ENCODE results near the gene PDE2A. TPM values are rescaled to one million over a fixed set of nuclear protein-coding genes. Genes with fewer than 3 reads are reported as not detected.

Gene PDE2A
- total RNA-seq, 1 experiment from 2014 or later, result 0.74 TPM

GRCh38 chr11:72661486-72661885 lies 12.7 kb downstream of the PDE2A start:
- Histone ChIP-seq H3K27me3 (ENCODE audit: control insufficient read depth, insufficient read depth, low read length) (no peaks in the 10 kb centered on the region), H3K4me3 (ENCODE audit: low read depth in 2 of 2, low read length in 2 of 2) (no peak overlapping the region), H3K27ac (ENCODE audit: low read length) (no peak overlapping the region), H3K9me3 (ENCODE audit: control insufficient read depth, insufficient read depth, low read depth, low read length) (no peaks in the 10 kb centered on the region), H3K36me3 (ENCODE audit: control insufficient read depth, insufficient read depth, low read length) (no peaks in the 10 kb centered on the region), H3K4me1 (ENCODE audit: control insufficient read depth, insufficient read depth, low read length) (no peaks in the 10 kb centered on the region)
- POLR2A ChIA-PET, result no interaction called here
- intact Hi-C loops (cut with micrococcal nuclease; ENCODE audit: unreplicated experiment) (no loop called here), in situ Hi-C loops (cut with HindIII; ENCODE audit: low pct_unique_long_range_greater_than_20kb, low sequenced_read_pairs) (no loop called here)
- CTCF ChIA-PET, result no interaction called here
- ATAC-seq (no peak), DNase-seq (ENCODE audit: low read depth, low spot score) (no peak)
- no TSS peak for BruUV-seq (replicated peaks)
- TF ChIP-seq REST (IDR thresholded peaks at IDR 0.05; ENCODE audit: insufficient read depth in 1 of 2, low read depth in 2 of 2, low read length in 1 of 2) (no peak), CTCF (IDR thresholded peaks at IDR 0.05) (no peak), TCF7L2 (IDR thresholded peaks at IDR 0.05; ENCODE audit: low read depth, low read length) (no peak), POLR2AphosphoS5 (IDR thresholded peaks at IDR 0.05; ENCODE audit: low read depth, low read length) (no peak), SIN3A (IDR thresholded peaks at IDR 0.05; ENCODE audit: borderline replicate concordance, insufficient read depth, low read depth, low read length) (no peak)

GRCh38 chr11:72658989-72659640 lies 15.1 kb downstream of the PDE2A start:
- Histone ChIP-seq H3K27ac (ENCODE audit: low read length) (no peak overlapping the region), H3K27me3 (ENCODE audit: control insufficient read depth, insufficient read depth, low read length) (no peaks in the 10 kb centered on the region), H3K36me3 (ENCODE audit: control insufficient read depth, insufficient read depth, low read length) (no peaks in the 10 kb centered on the region), H3K4me1 (ENCODE audit: control insufficient read depth, insufficient read depth, low read length) (no peaks in the 10 kb centered on the region), H3K9me3 (ENCODE audit: control insufficient read depth, insufficient read depth, low read depth, low read length) (no peaks in the 10 kb centered on the region), H3K4me3 (ENCODE audit: low read depth in 2 of 2, low read length in 2 of 2) (no peak overlapping the region)
- DNase-seq (ENCODE audit: low read depth, low spot score) (no peak), ATAC-seq (no peak)
- BruUV-seq (replicated peaks), result no TSS peak
- intact Hi-C loops (cut with micrococcal nuclease; ENCODE audit: unreplicated experiment) (no loop called here), in situ Hi-C loops (cut with HindIII; ENCODE audit: low pct_unique_long_range_greater_than_20kb, low sequenced_read_pairs) (loop anchor here (10.0 kb wide), 3 partner anchors 104 to 534 kb away; no protein-coding TSS in a partner anchor)
- ChIA-PET POLR2A (no interaction called here), CTCF (interaction anchor here (1.1 kb wide), 1 partner anchor 69 kb away, joined by 3 read pairs; no protein-coding TSS in a partner anchor)
- TF ChIP-seq POLR2AphosphoS5 (IDR thresholded peaks at IDR 0.05; ENCODE audit: low read depth, low read length) (no peak), TCF7L2 (IDR thresholded peaks at IDR 0.05; ENCODE audit: low read depth, low read length) (no peak), CTCF (IDR thresholded peaks at IDR 0.05) (no peak), REST (IDR thresholded peaks at IDR 0.05; ENCODE audit: insufficient read depth in 1 of 2, low read depth in 2 of 2, low read length in 1 of 2) (no peak), SIN3A (IDR thresholded peaks at IDR 0.05; ENCODE audit: borderline replicate concordance, insufficient read depth, low read depth, low read length) (no peak)

Measured in Panc1 (cell line).